ENCODE data around the gene IL20RA. TPM values are rescaled to one million over a fixed set of nuclear protein-coding genes. Genes with fewer than 3 reads are reported as not detected.

IL20RA gene
- total and polyA plus RNA-seq, 2 of the 8 experiments (the other 6 are each of a cell fraction or from before 2014, with no cell fraction given) = 1.3 to 1.7 TPM

DNA sequence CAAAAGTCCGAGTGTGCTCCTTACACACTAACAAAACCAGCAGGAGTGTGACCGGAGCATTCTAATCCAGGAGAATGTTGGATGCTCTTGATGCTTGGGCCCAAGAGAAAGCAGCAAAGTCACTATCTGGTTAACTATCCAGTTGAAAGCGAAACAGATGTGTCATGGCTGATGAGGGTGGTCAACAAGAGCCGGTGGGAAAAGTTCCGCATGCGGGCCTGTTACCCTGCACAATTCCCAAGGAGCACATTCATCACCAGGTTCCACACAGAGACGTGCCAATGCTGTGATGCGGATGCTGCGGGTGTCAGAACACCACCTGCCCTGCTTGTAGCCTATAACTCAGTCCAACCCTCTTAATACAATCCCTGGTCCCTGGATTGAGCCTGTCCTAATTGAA lies 38.7 kb downstream of the IL20RA start:
- Histone ChIP-seq H2BK15ac (ENCODE audit: low read length) (no peak overlapping the region), H3K4me2 (ENCODE audit: insufficient read depth in 1 of 2, low read depth in 2 of 2, low read length in 2 of 2) (no peak overlapping the region), H4K91ac (replicated peaks; ENCODE audit: insufficient read length, low read length) (no peak overlapping the region), H2BK12ac (ENCODE audit: low read depth, low read length) (no peak overlapping the region), H2AFZ (ENCODE audit: low read length) (no peak overlapping the region), H3K9ac (replicated peaks in 1 of 4; ENCODE audit: extremely low read depth in 1 of 4, low read depth in 3 of 4, low read length in 3 of 4) (no peak overlapping the region), H2BK20ac (ENCODE audit: low read length) (no peak overlapping the region), H3K14ac (ENCODE audit: insufficient read length) (no peak overlapping the region), H4K20me1 (replicated peaks in 1 of 2; ENCODE audit: control insufficient read depth in 1 of 2, insufficient read depth in 2 of 2, low read length in 2 of 2) (no peaks in the 10 kb centered on the region), H3K4me3 (ENCODE audit: extremely low read depth in 1 of 4, insufficient read depth in 2 of 4, low read depth in 3 of 4, low read length in 4 of 4) (no peak overlapping the region), H2BK5ac (ENCODE audit: low read depth, low read length) (no peak overlapping the region), H3K23ac (ENCODE audit: insufficient read length) (no peak overlapping the region), H3K23me2 (ENCODE audit: low read depth, low read length) (no peaks in the 10 kb centered on the region; the same call in 1 of the 2 replicates), H2BK120ac (replicated peaks; ENCODE audit: low read depth, low read length) (no peak overlapping the region), H3K79me2 (ENCODE audit: control insufficient read depth in 1 of 2, insufficient read depth in 2 of 2, low read length in 2 of 2) (no peaks in the 10 kb centered on the region), H3K56ac (replicated peaks; ENCODE audit: insufficient read length, low read depth, low read length) (no peak overlapping the region), H3K4ac (replicated peaks; ENCODE audit: insufficient read length, low read depth, low read length) (no peak overlapping the region), H2AK5ac (ENCODE audit: low read depth, low read length) (no peak overlapping the region), H3K27me3 (replicated peaks in 1 of 4; ENCODE audit: control insufficient read depth in 3 of 4, extremely low read depth in 1 of 4, insufficient read depth in 3 of 4, low read length in 3 of 4) (no peaks in the 10 kb centered on the region; a peak in 1 of 7 replicates), H3K18ac (ENCODE audit: extremely low read depth, low read length) (no peak overlapping the region), H3K27ac (ENCODE audit: low read depth, low read length) (no peak overlapping the region), H3K36me3 (ENCODE audit: control insufficient read depth in 2 of 4, insufficient read depth in 4 of 4, low read length in 3 of 4) (no peaks in the 10 kb centered on the region), H4K8ac (ENCODE audit: extremely low read depth, insufficient read depth, low read length) (no peak overlapping the region), H3K9me3 (ENCODE audit: insufficient read depth in 2 of 2, low read depth in 1 of 2, low read length in 1 of 2) (no peaks in the 10 kb centered on the region), H3K4me1 (replicated peaks in 1 of 4; ENCODE audit: control insufficient read depth in 3 of 4, insufficient read depth in 4 of 4, low read length in 3 of 4) (peaks cover 0 to 8% (median 5%) of the 10 kb centered on the region in 4 experiments; a peak in 4 of 7 replicates), H3K79me1 (ENCODE audit: low read depth, low read length) (no peaks in the 10 kb centered on the region), H4K5ac (ENCODE audit: insufficient read length, low read depth, low read length) (no peak overlapping the region)
- no peak for DNase-seq (ENCODE audit: low read depth in 1 of 2, low spot score in 2 of 2)
- WGBS, 2 experiments (ENCODE audit: extremely low coverage in 1 of 2, insufficient coverage in 1 of 2, insufficient read length in 1 of 2, insufficient replicate concordance in 2 of 2, low coverage in 1 of 2, low lambda C conversion rate in 2 of 2, missing lambda C conversion rate in 1 of 2) = 94% methylated on average over 9 of the region's 9 CpGs; no CpG with 5 or more reads in 1 of the 2 experiments
- POLR2A ChIA-PET (ENCODE audit: partially characterized antibody) = no interaction called here
- FAIRE-seq = no peak
- CTCF ChIA-PET (ENCODE audit: partially characterized antibody) = interaction anchor here (1.6 kb wide), 1 partner anchor 37 kb away, joined by 7 read pairs; no protein-coding TSS in a partner anchor
- no peak for TF ChIP-seq TCF12 (IDR thresholded peaks at IDR 0.05; ENCODE audit: low read depth, low read length)
